ENCODE results near the gene GSE1. TPM values are rescaled to one million over a fixed set of nuclear protein-coding genes. Genes with fewer than 3 reads are reported as not detected.

The GSE1 gene
- total and polyA plus RNA-seq, 9 donors, result 32.9 to 212 (median 91.4) TPM

GRCh38 chr16:85603203-85603755 lies 9.8 kb upstream of the GSE1 start:
- WGBS, 3 donors, result 75 to 82% (median 79%) methylated on average over 12 of the region's 12 CpGs
- H3K4me3 ChIP-seq, result no peak overlapping the region
- H3K36me3 ChIP-seq, result no peaks in the 10 kb centered on the region
- H3K4me1 ChIP-seq (ENCODE audit: insufficient read depth), result peaks cover 11% of the 10 kb centered on the region
- H3K27me3 ChIP-seq, result no peaks in the 10 kb centered on the region
- intact Hi-C loops (cut with DNase I), result loop anchor here in 3 of 4 donors (5.0 to 10.0 kb wide), 4 partner anchors 36 to 208 kb away; no protein-coding TSS in a partner anchor
- H3K27ac ChIP-seq, result no peak overlapping the region
- H3K9me3 ChIP-seq, result no peaks in the 10 kb centered on the region
- TF ChIP-seq EP300 (IDR thresholded peaks at IDR 0.05), result no peak
- no peak for TF ChIP-seq CTCF (IDR thresholded peaks at IDR 0.05)
- no peak for TF ChIP-seq POLR2A (IDR thresholded peaks at IDR 0.05)
- DNase-seq, result no peak

GRCh38 chr16:85604145-85604705 lies 8.9 kb upstream of the GSE1 start:
- intact Hi-C loops (cut with DNase I), result loop anchor here in 3 of 4 donors (5.0 to 10.0 kb wide), 4 partner anchors 37 to 209 kb away; no protein-coding TSS in a partner anchor
- WGBS, 3 donors, result 92 to 94% (median 92%) methylated on average over 11 of the region's 11 CpGs
- Histone ChIP-seq H3K4me1 (ENCODE audit: insufficient read depth) (peaks cover 11% of the 10 kb centered on the region), H3K4me3 (no peak overlapping the region), H3K27me3 (no peaks in the 10 kb centered on the region), H3K9me3 (no peaks in the 10 kb centered on the region), H3K36me3 (no peaks in the 10 kb centered on the region), H3K27ac (no peak overlapping the region)
- no peak for DNase-seq
- TF ChIP-seq CTCF (IDR thresholded peaks at IDR 0.05) (no peak), EP300 (IDR thresholded peaks at IDR 0.05) (no peak), POLR2A (IDR thresholded peaks at IDR 0.05) (no peak)

GRCh38 chr16:85605051-85605911 lies 7.8 kb upstream of the GSE1 start:
- Histone ChIP-seq H3K4me1 (ENCODE audit: insufficient read depth) (peaks cover 16% of the 10 kb centered on the region), H3K4me3 (no peak overlapping the region), H3K36me3 (no peaks in the 10 kb centered on the region), H3K27ac (no peak overlapping the region), H3K27me3 (no peaks in the 10 kb centered on the region), H3K9me3 (no peaks in the 10 kb centered on the region)
- no peak for TF ChIP-seq EP300 (IDR thresholded peaks at IDR 0.05)
- TF ChIP-seq POLR2A (IDR thresholded peaks at IDR 0.05), result no peak
- no peak for TF ChIP-seq CTCF (IDR thresholded peaks at IDR 0.05)
- 86 to 88% (median 88%) methylated on average over 28 of the region's 28 CpGs for WGBS, 3 donors
- no peak for DNase-seq
- intact Hi-C loops (cut with DNase I), result loop anchor here in 2 of 4 donors (10.0 kb wide), 3 partner anchors 50 to 210 kb away; no protein-coding TSS in a partner anchor

GRCh38 chr16:85605912-85606841 lies 6.9 kb upstream of the GSE1 start:
- intact Hi-C loops (cut with DNase I), result loop anchor here in 2 of 4 donors (10.0 kb wide), 3 partner anchors 51 to 211 kb away; no protein-coding TSS in a partner anchor
- DNase-seq, result no peak
- Histone ChIP-seq H3K27me3 (no peaks in the 10 kb centered on the region), H3K27ac (no peak overlapping the region), H3K9me3 (no peaks in the 10 kb centered on the region), H3K36me3 (no peaks in the 10 kb centered on the region), H3K4me1 (ENCODE audit: insufficient read depth) (peaks cover 21% of the 10 kb centered on the region), H3K4me3 (no peak overlapping the region)
- 80 to 85% (median 83%) methylated on average over 22 of the region's 22 CpGs for WGBS, 3 donors
- TF ChIP-seq CTCF (IDR thresholded peaks at IDR 0.05), result no peak
- no peak for TF ChIP-seq EP300 (IDR thresholded peaks at IDR 0.05)
- no peak for TF ChIP-seq POLR2A (IDR thresholded peaks at IDR 0.05)
